Stimulated activated CD4-positive, alpha-beta T cell treated with anti-CD3 and anti-CD28 coated beads, Interleukin-2, amount 100 ng/mL, for 48 hours (primary cell): ENCODE data around the gene STING1.
"Not testable (repeated sequence)": the region's sequence is repeated elsewhere in the genome, so short reads cannot be mapped to it uniquely, and the experiment has no call there.

ENCODE experiments used
- DNase-seq, 2 donors: peaks; one replicate each; pipeline ENCODE4 v3.0.0-alpha.2; 2020

STING1 gene

DNA sequence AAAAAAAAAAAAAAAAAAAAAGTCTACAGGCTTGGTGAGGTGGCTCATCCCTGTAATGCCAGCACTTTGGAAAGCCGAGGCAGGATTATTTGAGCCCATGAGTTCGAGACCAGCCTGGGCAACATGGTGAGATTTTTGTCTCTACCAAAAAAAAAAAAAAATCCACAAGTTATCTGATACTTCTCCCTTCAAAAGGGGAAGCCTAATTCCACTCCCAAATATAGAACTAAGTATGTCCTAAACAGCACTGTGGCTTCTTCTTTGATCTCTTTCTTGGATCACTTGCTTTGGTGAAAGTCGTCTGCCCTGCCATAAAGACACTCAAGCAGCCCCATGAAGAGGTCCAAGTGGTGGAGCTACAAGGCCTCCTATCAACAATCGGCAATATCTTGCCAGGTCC, 18.8 kb upstream of the STING1 start:
- DNase-seq: no peak

DNA sequence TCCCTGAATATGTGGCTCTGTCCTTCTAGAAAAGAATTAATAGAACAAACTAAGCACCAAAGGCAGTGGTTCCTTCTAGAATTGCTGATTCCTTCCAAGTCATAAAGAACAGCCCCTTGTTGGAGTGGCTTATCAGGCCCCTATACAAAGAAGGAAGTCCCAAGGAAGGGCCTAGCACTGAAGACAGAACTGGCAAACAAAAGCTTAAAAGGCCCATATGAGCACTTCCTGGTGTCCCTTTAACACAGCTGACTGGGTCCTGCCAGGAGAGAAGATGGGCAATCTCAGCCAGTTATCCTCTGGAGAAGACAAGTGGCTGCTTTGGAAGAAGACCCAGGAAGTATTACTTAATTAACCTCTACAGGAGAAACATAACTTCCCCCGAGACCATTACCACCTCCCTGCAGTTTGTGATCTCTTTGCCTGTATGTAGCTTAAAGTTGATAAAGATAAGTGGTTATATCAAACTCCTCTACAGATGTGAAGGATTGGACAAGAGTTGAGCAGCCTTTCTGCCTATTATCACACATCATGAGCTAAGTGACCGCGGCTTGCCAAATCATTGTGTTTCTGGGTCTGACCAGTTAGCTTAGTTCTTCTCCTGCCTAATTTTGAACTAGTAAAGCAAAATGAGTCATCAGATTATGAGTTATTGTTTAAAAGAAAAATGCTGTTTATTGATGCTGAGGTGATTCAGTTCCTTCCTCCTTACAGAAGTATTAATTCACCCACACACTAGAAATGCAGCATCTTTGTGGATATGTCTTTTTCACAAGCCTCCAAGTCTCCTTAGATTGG, 13.3 kb upstream of the STING1 start:
- DNase-seq: no peak

DNA sequence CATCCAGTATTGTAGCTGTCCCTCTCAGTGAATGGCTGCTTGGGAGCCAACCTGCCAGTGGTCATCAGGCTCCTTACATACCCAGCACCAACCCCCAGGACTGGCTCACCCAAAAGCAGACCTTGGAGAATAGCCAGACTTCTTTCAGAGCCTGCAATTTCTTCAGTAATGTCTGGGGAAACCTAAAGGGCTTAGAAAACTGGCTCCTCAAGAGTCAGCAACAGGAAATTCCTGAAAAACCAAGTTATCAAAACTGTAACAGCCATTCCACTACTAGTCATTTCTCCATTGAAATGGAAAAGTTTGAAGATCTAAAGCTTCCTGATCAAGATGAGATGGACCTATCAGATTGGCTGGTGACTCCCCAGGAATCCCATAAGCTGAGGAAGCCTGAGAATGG, 12.3 kb upstream of the STING1 start:
- no peak for DNase-seq

DNA sequence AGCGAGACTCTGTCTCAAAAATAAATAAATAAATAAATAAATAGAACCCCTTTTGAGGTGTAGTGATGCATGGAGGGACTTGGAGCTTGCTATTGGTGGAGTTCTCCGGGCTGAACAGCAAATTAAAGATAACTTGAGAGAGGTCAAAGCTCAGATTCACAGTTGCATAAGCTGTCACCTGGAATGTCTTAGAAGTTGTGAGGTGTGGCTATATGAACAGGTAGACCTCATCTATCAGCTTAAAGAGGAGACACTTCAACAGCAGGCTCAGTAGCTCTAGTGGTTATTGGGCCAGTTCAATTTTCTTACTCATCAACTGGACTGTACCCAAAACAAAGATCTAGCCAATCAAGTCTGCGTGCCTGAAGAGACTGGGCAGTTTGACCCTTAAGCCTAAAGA, 11.7 kb upstream of the STING1 start:
- no peak for DNase-seq

DNA sequence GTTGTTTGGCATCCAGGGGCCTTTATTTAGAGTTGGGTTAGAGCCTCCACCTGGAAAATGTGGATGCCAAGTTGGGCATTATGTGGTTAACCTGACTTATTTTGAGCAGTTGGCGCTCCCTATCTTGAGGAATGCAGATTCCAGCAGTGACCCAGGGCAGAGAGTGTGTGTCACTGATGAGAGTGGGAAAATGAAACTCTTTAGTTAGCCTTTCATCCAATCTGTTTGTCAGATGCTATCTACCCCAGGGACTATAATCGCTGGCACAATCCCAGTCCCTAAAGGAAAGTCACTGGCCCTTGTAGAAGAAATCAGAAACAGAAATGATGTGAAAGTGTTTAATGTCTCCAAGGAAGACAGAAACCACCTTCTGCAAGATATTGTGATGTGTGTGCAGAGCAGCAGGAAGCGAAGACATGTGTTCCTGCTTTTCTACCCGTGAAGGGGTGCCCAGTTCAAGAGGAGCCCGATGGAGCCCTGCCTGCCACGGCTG, 10.2 kb upstream of the STING1 start:
- DNase-seq: no peak

DNA sequence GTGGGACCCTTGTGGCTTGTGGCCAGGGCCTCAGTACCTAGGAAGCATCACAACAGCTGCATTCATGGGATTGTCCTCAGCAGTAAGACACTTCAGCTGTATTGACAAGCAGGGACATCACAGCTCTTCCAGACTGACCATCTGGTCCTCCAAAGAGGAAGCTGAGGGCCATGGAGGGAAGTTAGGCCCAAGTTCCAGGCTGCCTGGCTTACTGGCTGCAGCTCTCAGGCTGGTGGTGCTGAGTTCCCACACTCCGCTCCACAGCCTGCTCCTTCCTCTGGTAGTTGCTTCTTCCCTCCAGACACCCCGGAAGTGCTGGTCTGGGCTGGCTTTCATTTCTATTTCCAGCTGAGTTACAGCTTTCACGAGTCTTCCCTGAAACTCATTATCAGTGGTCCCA, 5.7 kb upstream of the STING1 start:
- DNase-seq: no peak

DNA sequence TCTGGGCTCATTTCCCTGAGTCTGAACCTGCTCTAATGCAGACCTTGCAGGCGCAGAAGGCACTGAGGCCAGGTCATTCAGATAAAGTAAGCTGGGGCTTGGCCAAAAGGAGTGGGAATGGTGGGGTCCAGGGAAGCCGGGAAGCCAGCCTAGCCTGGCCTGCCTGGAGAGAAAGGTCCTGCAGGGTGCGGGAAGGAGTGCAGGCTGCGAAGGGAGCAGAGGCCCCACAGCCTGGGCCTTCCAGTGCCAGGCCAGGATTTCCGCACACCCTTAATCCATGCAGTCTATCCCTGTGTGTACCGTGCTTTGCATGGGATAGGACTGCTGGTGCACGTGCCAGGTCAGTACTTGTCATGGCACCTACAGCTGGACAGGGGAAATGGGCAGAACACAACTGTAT, 3.6 kb upstream of the STING1 start:
- no peak for DNase-seq

DNA sequence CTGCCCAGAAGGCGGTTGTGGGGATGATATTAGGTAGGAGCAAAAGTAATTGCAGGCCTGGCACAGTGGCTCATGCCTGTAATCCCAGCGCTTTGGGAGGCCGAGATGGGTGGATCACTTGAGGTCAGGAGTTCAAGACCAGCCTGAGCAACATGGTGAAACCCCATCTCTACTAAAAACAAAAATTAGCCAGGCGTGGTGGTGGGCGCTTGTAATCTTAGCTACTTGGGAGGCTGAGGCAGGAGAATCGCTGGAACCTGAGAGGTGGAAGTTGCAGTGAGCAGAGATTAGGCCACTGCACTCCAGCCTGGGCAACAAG, 291 bp upstream of the STING1 start:
- not testable (repeated sequence) for DNase-seq

DNA sequence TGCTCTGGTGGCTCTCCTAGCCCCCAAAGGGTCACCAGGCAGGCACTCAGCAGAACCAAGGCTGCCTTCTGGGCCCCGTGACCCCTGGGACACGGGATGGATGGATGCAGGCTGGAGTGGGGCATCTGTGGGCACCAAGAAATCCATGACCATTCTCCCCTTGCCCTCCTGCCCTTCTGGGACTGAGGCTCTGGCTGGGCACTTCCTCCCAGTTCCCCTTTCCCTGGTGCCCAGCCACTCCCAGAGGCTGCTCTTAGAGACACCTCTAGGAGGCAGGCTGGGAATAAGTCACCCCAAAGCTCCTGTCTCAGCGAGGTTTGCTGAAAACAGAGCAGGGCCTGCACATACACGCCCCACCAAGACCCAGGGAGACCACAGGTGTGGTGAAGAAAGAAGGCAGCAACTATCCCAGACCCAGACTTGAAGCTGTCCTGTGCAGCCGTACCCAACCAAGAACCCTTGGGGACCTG, 943 bp downstream of the STING1 start:
- DNase-seq: no peak

DNA sequence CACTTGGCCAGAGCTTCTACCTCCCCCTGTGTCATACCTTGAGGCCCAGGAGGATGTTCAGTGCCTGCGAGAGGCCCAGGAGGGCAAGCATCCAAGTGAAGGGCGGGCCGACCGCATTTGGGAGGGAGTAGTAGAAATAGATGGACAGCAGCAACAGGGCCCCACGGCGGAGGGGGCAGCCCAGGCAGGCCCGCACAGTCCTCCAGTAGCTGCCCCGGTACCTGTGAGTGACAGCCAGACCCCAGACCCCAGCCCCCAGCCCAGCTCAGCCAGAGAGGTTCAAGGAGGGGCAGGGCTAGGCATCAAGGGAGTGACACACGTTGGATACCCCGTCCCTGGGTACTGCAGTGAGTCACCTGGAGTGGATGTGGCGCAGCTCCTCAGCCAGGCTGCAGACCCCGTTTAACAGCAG, 1.4 kb downstream of the STING1 start:
- DNase-seq: no peak

DNA sequence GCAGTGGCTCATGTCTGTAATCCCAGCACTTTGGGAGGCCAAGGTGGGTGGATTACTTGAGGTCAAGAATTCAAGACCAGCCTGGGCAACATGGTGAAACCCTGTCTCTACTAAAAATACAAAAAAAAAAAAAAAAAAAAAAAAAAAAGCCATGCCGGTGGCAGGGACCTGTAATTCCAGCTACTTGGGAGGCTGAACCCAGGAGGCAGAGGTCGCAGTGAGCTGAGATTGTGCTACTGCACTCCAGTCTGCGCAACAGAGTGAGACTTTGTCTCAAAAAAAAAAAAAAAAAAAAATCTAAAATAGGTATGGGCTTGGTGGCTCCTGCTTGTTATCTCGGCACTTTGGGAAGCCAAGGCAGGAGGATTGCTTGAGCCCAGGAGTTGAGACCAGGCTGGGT, 2.8 kb downstream of the STING1 start:
- not testable (repeated sequence) for DNase-seq

DNA sequence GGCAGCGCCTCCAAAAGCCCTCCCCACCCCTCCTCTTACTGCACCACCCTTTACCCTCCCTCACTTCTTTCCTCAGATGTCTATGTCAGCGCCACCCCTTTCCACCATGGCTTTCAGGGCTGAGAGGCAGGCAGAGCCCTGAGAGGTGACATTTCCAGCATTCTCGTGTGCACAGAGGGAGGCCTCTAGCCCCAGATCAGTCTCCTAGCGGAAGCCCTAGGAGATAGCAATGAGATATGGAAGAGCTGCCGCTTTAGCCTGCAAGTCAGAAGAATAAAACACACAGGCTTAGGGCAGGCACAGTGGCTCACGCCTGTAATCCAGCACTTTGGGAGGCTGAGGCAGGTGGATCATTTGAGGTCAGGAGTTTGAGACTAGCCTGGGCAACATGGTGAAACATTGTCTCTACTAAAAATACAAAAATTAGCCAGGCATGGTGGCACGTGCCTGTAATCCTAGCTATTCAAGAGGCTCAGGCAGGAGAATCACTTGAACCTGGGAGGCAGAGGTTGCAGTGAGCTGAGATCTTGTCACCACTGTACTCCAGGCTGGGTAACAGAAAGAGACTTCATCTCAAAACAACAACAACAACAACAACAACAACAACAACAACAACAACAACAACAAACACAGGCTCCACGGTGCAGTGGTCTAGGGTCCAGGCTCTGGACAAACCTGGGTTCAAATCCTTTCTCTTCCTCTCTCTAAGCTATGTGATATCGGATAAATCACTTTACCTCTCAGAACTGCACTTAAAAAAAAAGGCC, 3.7 kb downstream of the STING1 start:
- not testable (repeated sequence) for DNase-seq

DNA sequence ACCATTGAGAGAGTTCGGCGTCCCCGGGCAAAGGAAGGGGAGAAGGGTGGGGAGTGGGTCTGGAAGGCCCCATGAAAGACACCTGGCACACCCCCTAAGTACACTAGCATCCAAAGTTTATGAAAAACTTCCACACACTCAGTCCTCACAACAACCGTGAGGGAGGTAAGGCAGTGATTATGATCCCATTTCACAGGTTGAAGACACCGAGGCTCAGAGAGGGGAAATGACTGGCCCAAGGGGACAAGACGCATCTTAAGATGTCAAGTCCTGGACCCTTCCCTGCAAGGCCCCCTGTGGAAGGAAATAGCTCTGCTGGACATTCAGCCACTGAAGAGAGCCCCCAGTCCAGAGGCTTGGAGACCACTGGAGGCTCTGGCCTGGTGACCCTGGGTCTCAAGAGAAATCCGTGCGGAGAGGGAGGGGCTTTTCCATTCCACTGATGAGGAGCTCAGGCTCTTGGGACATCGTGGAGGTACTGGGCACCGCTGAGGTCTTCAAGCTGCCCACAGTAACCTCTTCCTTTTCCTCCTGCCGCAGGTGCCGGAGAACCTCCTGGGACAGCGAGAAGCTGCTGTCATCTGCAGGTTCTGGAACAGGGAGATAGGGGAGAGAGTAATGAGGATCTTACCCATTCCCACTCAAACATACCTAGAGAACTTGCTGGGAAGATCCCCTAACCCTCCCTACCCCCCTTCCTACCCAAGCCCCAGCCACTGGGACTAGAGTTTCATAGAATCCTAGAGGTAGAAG, 6.5 kb downstream of the STING1 start:
- DNase-seq: no peak

DNA sequence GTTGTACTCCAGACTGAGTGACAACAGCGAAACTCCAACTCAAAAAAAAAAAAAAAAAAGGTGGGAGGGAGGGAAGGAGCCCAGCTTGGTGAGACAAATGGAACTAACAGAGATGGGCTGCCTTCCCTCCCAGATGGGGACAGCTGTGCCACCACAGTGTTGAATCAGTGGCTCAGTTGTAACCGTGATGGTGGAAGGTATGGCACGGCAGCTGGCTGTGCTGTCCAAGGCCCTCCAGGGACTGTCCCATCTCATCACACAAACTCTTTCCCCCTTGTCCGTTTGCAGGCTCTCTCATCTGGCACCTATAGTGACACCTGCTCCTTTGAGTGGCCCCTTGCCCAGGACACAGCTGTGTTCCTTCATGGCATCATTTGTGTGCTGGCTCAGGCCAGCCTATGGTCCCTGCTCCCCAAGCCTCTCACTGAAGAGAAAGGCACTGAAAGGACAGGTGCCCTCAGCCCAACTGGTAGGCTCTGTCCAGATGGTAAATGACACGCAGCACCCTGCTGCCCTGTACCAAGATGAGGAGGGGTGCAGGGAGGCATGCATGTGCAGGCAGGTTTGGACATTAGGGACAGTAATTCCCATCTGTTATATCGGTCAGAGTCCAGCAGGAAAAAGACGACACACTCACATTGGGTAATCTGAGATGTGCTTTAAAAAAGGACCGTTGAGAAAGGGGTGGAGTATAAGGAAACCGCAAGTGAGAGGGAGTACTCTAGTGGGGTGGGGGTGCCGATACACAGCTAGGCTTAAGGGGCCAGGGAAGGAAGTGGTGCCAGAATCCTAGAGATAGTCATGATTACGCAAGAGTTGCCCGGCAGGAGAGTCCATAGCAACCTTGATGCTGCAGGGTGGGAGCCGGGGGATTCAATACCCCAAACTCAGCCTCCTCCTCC, 7.4 kb downstream of the STING1 start:
- DNase-seq: no peak

DNA sequence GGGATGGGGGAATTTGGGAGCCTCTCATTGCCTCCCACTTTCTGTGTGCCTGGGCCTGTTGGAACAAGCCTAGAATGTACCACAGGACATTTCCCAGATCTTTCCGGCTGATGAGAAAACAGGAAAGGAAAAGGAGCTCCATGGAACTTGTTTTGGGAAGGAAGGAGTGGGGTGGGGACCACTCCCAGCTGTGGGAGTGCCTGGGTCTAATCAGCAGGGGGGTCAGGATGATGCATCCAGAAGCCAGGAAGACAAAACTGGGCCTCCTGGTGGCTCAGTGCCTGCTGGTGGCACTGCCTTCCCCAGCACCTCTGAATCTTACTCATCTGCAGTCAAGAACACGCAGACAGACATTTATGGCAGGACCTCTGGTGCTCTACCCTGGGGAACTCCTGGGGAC, 9.0 kb downstream of the STING1 start:
- no peak for DNase-seq

DNA sequence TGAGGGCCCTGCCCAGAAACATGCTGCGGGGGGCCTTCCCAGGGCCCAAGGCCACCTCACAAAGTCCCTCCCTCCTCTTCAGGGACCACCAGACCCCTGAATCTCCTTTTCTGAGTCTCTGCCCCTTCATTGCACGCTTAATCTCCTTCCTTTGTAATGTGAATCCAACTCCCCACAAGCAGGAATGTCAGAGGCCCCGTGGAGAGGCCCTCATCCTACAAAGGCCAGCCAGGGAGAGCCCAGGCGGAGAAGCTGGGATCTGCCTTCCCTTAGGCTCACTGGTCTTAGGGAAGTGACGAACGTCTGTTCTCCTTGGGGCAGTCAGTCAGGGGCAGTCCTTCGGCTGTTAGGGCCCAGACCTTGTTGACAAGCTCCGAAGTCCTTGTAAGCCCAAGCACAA, 9.5 kb downstream of the STING1 start:
- no peak for DNase-seq

DNA sequence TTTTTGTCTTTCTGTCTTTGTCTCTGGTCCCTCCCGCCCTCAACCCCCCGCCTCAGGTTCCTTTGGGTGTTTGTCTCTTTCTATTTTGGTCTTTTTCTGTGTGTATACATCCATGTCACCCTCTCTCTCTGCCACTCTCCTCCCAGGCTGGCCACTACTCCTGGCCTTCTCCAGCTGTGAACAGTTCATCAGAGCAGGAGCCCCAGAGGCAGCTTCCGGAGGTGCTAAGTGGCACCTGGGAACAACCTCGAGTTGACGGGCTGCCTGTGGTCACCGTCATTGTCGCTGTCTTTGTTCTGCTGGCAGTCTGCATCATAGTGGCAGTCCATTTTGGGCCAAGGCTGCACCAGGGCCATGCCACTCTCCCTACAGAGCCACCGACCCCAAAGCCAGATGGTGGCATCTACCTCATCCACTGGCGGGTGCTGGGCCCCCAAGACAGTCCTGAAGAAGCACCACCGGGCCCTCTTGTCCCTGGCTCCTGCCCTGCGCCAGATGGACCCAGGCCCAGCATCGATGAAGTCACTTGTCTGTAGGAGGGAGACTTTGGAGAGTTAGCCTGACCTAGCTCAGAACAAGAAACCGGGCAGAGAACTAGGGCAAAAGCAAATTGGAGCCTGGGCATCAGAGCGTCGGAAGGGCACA, 10.1 kb downstream of the STING1 start:
- DNase-seq: no peak

DNA sequence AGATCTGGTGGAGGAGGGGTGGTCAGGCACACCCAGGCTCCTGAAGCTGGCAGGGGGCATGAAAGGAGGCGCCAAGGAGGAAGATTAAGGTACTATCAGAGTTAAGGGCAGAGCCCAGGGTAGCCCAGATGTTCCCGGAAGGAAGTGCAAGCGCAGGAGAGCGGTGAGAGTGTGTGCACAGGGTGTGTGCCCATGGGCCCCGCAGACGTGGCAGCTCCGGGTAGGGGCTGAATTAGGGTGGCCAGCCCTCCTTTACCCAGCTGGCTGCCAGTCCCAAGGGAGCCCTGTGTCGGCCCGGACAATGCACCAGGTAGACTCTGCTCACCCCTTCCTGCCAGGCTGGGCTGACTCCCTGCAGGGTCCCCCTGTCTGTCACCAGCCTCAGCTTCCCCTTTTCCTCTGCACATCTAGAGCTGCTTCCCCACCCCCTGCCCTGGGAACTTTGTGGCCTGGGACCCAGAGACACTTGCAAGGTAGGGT, 11.7 kb downstream of the STING1 start, which contains the start of gene SMIM33:
Gene SMIM33, plus strand, starts transcription at position 184 of the 480 bp plus-strand sequence. Its CDS starts 118 bp downstream, at position 302.
- DNase-seq: no peak

DNA sequence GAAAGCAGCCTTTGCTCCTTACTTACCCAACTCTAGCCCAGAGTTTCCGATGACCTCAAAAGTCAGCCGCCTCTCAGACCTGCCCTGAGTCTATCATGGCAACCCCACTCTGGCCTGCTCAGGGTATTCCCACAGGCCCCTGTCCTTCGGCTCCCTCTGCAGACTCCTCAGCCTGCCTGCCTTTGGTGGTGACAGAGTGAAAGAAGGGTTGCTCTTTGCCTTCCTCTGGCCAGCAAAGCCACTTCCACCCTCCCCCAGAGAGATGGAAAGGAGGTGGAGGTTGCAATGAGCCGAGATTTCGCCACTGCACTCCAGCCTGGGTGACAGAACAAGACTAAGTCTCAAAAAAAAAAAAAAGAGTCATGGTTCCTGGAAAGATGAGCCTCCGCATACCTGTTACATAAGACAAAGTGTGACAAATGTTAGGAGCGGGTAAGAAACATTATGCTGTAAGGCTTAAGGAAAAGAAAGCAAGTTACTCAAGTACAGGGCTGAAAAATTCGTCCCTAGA, 14.1 kb downstream of the STING1 start:
- DNase-seq: no peak

DNA sequence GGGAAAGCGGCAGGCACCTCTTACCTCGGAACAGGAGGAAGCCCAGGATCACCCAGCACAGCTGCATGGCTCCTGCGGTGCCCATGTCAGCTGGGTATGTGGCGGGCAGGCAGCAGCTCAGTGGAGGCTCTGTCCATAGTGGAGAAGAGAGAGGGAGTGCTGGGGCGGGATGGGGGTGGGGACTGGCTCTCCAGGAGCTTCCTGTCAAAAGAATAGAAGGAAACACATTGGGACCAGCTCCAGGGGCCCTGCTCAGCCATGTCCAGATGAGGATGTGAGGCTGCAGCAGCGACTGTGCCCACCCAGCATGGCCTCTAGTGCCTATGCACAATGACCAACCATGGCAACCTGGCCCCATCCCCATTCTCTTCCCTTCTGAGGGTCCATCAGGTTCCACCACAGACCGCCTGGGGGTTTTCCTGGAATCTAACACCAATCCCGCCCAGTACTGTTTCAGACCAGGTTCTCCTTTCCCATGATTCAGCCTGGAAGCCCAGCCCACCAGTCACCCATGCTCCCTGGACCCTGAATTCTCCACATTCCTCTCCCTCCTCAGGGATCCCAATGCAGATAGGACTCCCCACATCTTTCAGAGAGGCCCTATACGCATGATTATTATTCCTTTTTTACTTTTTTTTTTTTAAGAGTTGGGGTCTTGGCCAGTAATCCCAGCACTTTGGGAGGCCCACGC, 19.8 kb downstream of the STING1 start, which contains the start of gene ECSCR:
Gene ECSCR, minus strand, starts transcription at position 158 of the 691 bp plus-strand sequence. Its CDS starts 73 bp downstream, at position 85.
- DNase-seq: no peak

DNA sequence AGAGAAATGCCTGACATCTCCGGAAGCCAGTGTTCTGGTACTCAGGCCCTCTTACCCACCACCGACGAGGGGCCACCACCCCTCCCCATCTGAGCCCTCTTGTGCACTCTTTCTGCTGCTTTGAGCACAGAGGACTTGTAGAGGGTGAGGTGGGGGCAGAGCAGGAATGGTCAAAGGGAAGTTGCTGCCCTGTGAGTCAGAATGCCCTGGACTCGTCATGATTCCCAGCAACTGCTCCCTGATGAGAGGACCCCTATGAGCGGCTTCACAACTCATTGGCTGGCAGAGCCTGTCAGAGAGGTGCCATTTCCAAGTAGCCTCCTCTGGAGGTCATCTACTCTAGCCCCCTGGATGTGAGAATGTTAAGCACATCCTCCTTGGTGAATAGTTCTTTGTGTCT, 20.9 kb downstream of the STING1 start:
- DNase-seq: no peak
